H9 (cell line): ENCODE measurements around the gene ARPC5. TPM values are rescaled to one million over a fixed set of nuclear protein-coding genes. Genes with fewer than 3 reads are reported as not detected.
"Not testable (repeated sequence)": the region's sequence is repeated elsewhere in the genome, so short reads cannot be mapped to it uniquely, and the experiment has no call there.

Experiments
- DNase-seq: peaks from one replicate; pipeline ENCODE4 v3.0.0-alpha.2; 2017
- H2AFZ ChIP-seq: one replicate; pipeline ENCODE4 v1.6.1; 2013; ENCODE audit warnings: mild to moderate bottlenecking, low read length, control low read depth, moderate library complexity
- H2AK5ac ChIP-seq: 2 replicates; pipeline ENCODE4 v1.6.1; 2013; ENCODE audit warnings: low read length, control low read depth, mixed read lengths; ENCODE audit not compliant: insufficient read length
- H2BK120ac ChIP-seq: one replicate; pipeline ENCODE4 v1.6.1; 2013; ENCODE audit warnings: low read depth, mild to moderate bottlenecking, low read length, control low read depth, inconsistent platforms; ENCODE audit not compliant: poor library complexity, severe bottlenecking
- H2BK12ac ChIP-seq: 2 replicates; pipeline ENCODE4 v1.6.1; 2013; ENCODE audit warnings: low read length, control low read depth, mixed read lengths, low read depth; ENCODE audit not compliant: insufficient read length
- H2BK15ac ChIP-seq: 2 replicates; pipeline ENCODE4 v1.6.1; 2013; ENCODE audit warnings: low read depth, low read length, control low read depth
- H2BK20ac ChIP-seq: one replicate; pipeline ENCODE4 v1.6.1; 2013; ENCODE audit warnings: low read depth, mild to moderate bottlenecking, low read length, control low read depth, inconsistent platforms; ENCODE audit not compliant: poor library complexity, severe bottlenecking
- H2BK5ac ChIP-seq: 2 replicates; pipeline ENCODE4 v1.6.1; 2013; ENCODE audit warnings: low read length, control low read depth, mixed read lengths; ENCODE audit not compliant: insufficient read length
- H3K14ac ChIP-seq: 2 replicates; pipeline ENCODE4 v1.6.1; 2013; ENCODE audit warnings: low read length, control low read depth; ENCODE audit not compliant: insufficient read depth
- H3K18ac ChIP-seq: 2 replicates; pipeline ENCODE4 v1.6.1; 2013; ENCODE audit warnings: low read depth, mild to moderate bottlenecking, mixed read lengths, low read length, control low read depth; ENCODE audit not compliant: insufficient read length
- H3K23ac ChIP-seq: 2 replicates; pipeline ENCODE4 v1.6.1; 2013; ENCODE audit warnings: low read length, control low read depth, mixed read lengths, low read depth; ENCODE audit not compliant: insufficient read length
- H3K23me2 ChIP-seq: 2 replicates; pipeline ENCODE4 v1.6.1; 2013; ENCODE audit warnings: low read depth, mild to moderate bottlenecking, mixed read lengths, low read length, control low read depth; ENCODE audit not compliant: insufficient read length, poor library complexity, severe bottlenecking
- H3K27ac ChIP-seq: 2 replicates; pipeline ENCODE4 v1.5.1; 2013; ENCODE audit warnings: low read length, control low read depth, mixed read lengths, low read depth; ENCODE audit not compliant: insufficient read length
- H3K27me3 ChIP-seq: 2 replicates; pipeline ENCODE4 v1.6.1; 2013; ENCODE audit warnings: low read length, control low read depth, inconsistent platforms; ENCODE audit not compliant: insufficient read depth
- H3K4ac ChIP-seq: 2 replicates; pipeline ENCODE4 v1.6.1; 2013; ENCODE audit warnings: low read depth, mild to moderate bottlenecking, control low read depth, inconsistent platforms, low read length, moderate library complexity
- H3K4me1 ChIP-seq: 2 replicates; pipeline ENCODE4 v1.6.1; 2013; ENCODE audit warnings: low read length, control low read depth, inconsistent platforms; ENCODE audit not compliant: insufficient read depth
- H3K4me2 ChIP-seq: 2 replicates; pipeline ENCODE4 v1.6.1; 2013; ENCODE audit warnings: low read length, control low read depth, mixed read lengths; ENCODE audit not compliant: insufficient read length, insufficient read depth
- H3K56ac ChIP-seq: 2 replicates; pipeline ENCODE4 v1.6.1; 2013; ENCODE audit warnings: low read depth, mild to moderate bottlenecking, mixed read lengths, low read length, control low read depth; ENCODE audit not compliant: insufficient read length
- H3K79me1 ChIP-seq: 2 replicates; pipeline ENCODE4 v1.6.1; 2013; ENCODE audit warnings: low read depth, mild to moderate bottlenecking, moderate library complexity, low read length, control low read depth, inconsistent platforms; ENCODE audit not compliant: insufficient read depth, poor library complexity, severe bottlenecking
- H3K79me2 ChIP-seq: 2 replicates; pipeline ENCODE4 v1.6.1; 2013; ENCODE audit warnings: low read length, control low read depth, inconsistent platforms; ENCODE audit not compliant: insufficient read depth
- H3K9ac ChIP-seq: 2 replicates; pipeline ENCODE4 v1.6.1; 2013; ENCODE audit warnings: low read length, control low read depth, mixed read lengths; ENCODE audit not compliant: insufficient read length; ENCODE audit errors: extremely low read depth
- H3K9me3 ChIP-seq: one replicate; pipeline ENCODE4 v1.6.1; 2013; ENCODE audit warnings: low read depth, low read length, inconsistent platforms; ENCODE audit not compliant: control insufficient read depth
- H3T11ph ChIP-seq: one replicate; pipeline ENCODE4 v1.6.1; 2013; ENCODE audit warnings: mild to moderate bottlenecking, low read length, control low read depth, inconsistent platforms
- H4K20me1 ChIP-seq: one replicate; pipeline ENCODE4 v1.6.1; 2013; ENCODE audit not compliant: control insufficient read depth, insufficient read length, insufficient read depth
- H4K5ac ChIP-seq: 2 replicates; pipeline ENCODE4 v1.6.1; 2013; ENCODE audit warnings: low read depth, mild to moderate bottlenecking, mixed read lengths, low read length, control low read depth; ENCODE audit not compliant: insufficient read length
- H4K8ac ChIP-seq: replicated peaks from 2 replicates; pipeline ENCODE4 v1.6.1; 2013; ENCODE audit warnings: low read length, control low read depth, mixed read lengths, low read depth; ENCODE audit not compliant: insufficient read length
- H4K91ac ChIP-seq: 2 replicates; pipeline ENCODE4 v1.6.1; 2013; ENCODE audit warnings: low read depth, mild to moderate bottlenecking, moderate library complexity, mixed read lengths, low read length, control low read depth; ENCODE audit not compliant: insufficient read length
- H3K27ac Mint-ChIP-seq, 3 experiments: 2 replicates in 2 of 3; 3 replicates in 1 of 3; pipeline ENCODE4 v1.8.0; 2020 to 2021; ENCODE audit warnings: mixed read lengths in 3 of 3, mild to moderate bottlenecking in 1 of 3, moderate library complexity in 1 of 3
- H3K27me3 Mint-ChIP-seq: 2 replicates; pipeline ENCODE4 v1.8.0; 2021; ENCODE audit warnings: low read depth, mild to moderate bottlenecking, moderate library complexity, mixed read lengths
- H3K36me3 Mint-ChIP-seq, 3 experiments: 2 replicates in 2 of 3; 3 replicates in 1 of 3; pipeline ENCODE4 v1.8.0; 2020 to 2021; ENCODE audit warnings: low read depth in 3 of 3, mixed read lengths in 3 of 3; ENCODE audit not compliant: insufficient read depth in 1 of 3
- H3K4me1 Mint-ChIP-seq, 2 experiments: 2 replicates each; pipeline ENCODE4 v1.8.0; 2020; ENCODE audit warnings: mixed read lengths in 2 of 2
- H3K4me3 Mint-ChIP-seq, 2 experiments: 2 replicates in 1 of 2; 3 replicates in 1 of 2; pipeline ENCODE4 v1.8.0; 2020 to 2021; ENCODE audit warnings: mild to moderate bottlenecking in 2 of 2, mixed read lengths in 2 of 2, moderate library complexity in 1 of 2
- H3K9me3 Mint-ChIP-seq, 2 experiments: 2 replicates in 1 of 2; 3 replicates in 1 of 2; pipeline ENCODE4 v1.8.0; 2020; ENCODE audit warnings: mild to moderate bottlenecking in 2 of 2, mixed read lengths in 2 of 2, moderate library complexity in 1 of 2
- WGBS: extraction: QIAGEN DNeasy Blood & Tissue Kit; methylation state at CpG from one replicate; pipeline ENCODE4 v1.1.7; 2013; ENCODE audit warnings: missing lambda C conversion rate, low lambda C conversion rate, mixed read lengths; ENCODE audit not compliant: insufficient read length; ENCODE audit errors: extremely low coverage; 5-methylcytosine and 5-hydroxymethylcytosine counted together
- total RNA-seq: library from RNA; stranded (reverse); gene quantifications from 2 replicates; pipeline ENCODE4 v1.2.1, GENCODE V29; 2021
- TF ChIP-seq, protein P1 (sequence below): fragments of 200-600 bp; sonication (generic); conservative IDR thresholded peaks from 3 replicates; pipeline ENCODE4 v1.8.0; 2021; ENCODE audit warnings: antibody characterized with exemption, mild to moderate bottlenecking

The ARPC5 gene
- total RNA-seq, 1 experiment from 2014 or later, result 67.7 TPM

DNA sequence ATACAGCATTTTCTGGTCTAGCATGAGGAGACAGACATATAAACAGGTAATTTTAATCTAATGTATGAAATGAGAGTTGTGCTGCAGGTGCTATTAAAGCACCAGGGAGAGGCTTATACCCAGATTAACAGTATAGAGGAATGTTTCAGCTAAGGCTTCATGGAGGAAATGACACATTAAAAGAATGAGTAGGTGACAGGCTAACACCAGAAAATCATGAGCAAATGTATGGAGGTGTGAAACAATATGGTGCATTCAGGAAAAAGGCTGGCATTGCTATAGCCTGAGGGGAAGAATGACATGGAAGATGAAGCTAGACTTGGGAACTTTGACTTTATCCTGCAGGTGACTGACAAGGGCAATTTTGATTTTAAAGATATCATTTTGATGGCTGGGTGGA lies 7.0 kb downstream of the ARPC5 start:
- Histone ChIP-seq H4K8ac (no peak overlapping the region), H4K91ac (no peak overlapping the region), H3K79me1 (no peaks in the 10 kb centered on the region), H4K5ac (no peak overlapping the region), H2BK15ac (no peak overlapping the region), H3K9ac (no peak overlapping the region), H2BK5ac (no peak overlapping the region), H3K18ac (no peak overlapping the region), H2BK20ac (no peak overlapping the region), H3K4me1 (no peaks in the 10 kb centered on the region), H2AFZ (no peak overlapping the region), H2BK12ac (no peak overlapping the region), H3K27me3 (no peaks in the 10 kb centered on the region), H3K4ac (no peak overlapping the region), H2BK120ac (no peak overlapping the region), H3K23ac (no peak overlapping the region), H2AK5ac (no peak overlapping the region), H3K79me2 (no peaks in the 10 kb centered on the region), H3K56ac (no peak overlapping the region), H3K23me2 (no peaks in the 10 kb centered on the region), H4K20me1 (no peaks in the 10 kb centered on the region), H3T11ph (no peak overlapping the region), H3K14ac (no peak overlapping the region), H3K9me3 (no peaks in the 10 kb centered on the region), H3K27ac (no peak overlapping the region), H3K4me2 (no peak overlapping the region)
- Mint-ChIP-seq H3K4me3 (no peak overlapping the region), H3K9me3 (no peaks in the 10 kb centered on the region), H3K27me3 (no peaks in the 10 kb centered on the region), H3K36me3 (peaks cover 19 to 36% (median 29%) of the 10 kb centered on the region in 3 experiments; a peak in 6 of 7 replicates), H3K4me1 (peaks cover 15 to 18% of the 10 kb centered on the region in 2 experiments), H3K27ac (no peak overlapping the region)
- DNase-seq, result no peak
- TF ChIP-seq, protein P1, sequence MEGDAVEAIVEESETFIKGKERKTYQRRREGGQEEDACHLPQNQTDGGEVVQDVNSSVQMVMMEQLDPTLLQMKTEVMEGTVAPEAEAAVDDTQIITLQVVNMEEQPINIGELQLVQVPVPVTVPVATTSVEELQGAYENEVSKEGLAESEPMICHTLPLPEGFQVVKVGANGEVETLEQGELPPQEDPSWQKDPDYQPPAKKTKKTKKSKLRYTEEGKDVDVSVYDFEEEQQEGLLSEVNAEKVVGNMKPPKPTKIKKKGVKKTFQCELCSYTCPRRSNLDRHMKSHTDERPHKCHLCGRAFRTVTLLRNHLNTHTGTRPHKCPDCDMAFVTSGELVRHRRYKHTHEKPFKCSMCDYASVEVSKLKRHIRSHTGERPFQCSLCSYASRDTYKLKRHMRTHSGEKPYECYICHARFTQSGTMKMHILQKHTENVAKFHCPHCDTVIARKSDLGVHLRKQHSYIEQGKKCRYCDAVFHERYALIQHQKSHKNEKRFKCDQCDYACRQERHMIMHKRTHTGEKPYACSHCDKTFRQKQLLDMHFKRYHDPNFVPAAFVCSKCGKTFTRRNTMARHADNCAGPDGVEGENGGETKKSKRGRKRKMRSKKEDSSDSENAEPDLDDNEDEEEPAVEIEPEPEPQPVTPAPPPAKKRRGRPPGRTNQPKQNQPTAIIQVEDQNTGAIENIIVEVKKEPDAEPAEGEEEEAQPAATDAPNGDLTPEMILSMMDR, result no peak

DNA sequence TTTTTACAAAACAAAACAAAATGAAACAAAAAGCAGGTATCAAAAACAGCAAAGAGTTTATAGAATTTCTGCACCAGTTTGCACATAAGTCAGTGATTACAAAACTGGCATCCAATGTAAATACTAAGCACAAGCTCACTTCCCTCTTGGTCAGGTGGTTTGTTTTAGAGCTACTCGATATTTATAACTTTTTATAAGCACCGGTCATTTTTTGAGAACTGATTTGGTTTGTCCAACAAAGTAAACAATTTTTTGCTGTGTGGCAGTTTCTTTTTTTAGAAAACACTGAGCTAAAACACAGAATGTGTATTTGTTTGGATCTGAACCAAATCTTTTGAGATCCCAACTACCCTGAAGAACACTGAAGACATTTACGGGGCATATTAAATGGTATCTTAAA lies 9.3 kb downstream of the ARPC5 start:
- H3K79me2 ChIP-seq, DNase-seq, H2BK20ac ChIP-seq, H3K27me3 ChIP-seq, H3K27ac Mint-ChIP-seq, H3K9me3 ChIP-seq, H3K14ac ChIP-seq, H3K4me2 ChIP-seq, H3K56ac ChIP-seq, H3K18ac ChIP-seq, H2BK5ac ChIP-seq, H3K4ac ChIP-seq, H3T11ph ChIP-seq, H4K91ac ChIP-seq, H4K20me1 ChIP-seq, H3K9me3 Mint-ChIP-seq, H2AFZ ChIP-seq, H3K9ac ChIP-seq, H3K27me3 Mint-ChIP-seq, H3K27ac ChIP-seq, H4K8ac ChIP-seq, H2AK5ac ChIP-seq, H2BK120ac ChIP-seq, H3K79me1 ChIP-seq, H2BK15ac ChIP-seq, H3K4me3 Mint-ChIP-seq, H3K4me1 ChIP-seq, H3K23ac ChIP-seq, H3K23me2 ChIP-seq, H4K5ac ChIP-seq, H2BK12ac ChIP-seq: not testable (repeated sequence)
- no CpG with 5 or more reads among the region's 3 CpGs for WGBS
- peaks cover 19 to 34% (median 29%) of the 10 kb centered on the region in 3 experiments; a peak in 6 of 7 replicates for H3K36me3 Mint-ChIP-seq
- peaks cover 10 to 16% of the 10 kb centered on the region in 2 experiments for H3K4me1 Mint-ChIP-seq
